ENCODE measurements around the gene ANKMY2.

ANKMY2 gene

DNA sequence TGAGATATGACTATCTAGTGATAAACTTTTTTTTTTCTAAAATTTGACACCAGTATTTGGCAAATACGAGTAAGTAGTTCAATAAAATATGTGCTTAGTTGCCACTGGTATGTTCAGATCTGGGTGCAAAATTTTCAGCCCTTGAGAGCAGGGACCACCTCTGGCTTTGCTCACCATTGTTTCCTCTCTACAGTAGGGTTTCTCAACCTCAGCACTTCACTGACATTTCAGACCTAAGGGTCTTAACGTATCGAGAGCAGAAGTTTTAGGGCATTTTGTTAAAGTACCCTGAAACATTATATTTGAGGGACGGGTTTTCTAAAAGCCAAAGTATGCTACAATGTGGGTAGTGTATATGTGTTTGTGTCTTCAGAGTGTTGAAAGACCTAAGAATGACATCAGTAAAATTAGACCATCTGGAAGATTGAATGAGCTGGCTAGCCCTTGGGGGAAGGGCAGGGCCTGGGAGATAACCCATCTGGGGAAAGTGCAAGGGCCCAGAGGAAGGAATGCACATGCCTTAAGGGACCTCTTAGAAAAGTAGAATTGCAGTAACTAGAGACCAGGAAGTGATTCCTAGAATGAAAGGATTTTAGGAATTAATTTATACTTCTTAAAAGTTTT is 12.2 kb upstream of the ANKMY2 start:
- DNase-seq, result no peak

- DNase-seq, result no peak
Measured at GRCh38 chr7:16656141-16656540, 10.6 kb upstream of the ANKMY2 start.

DNA sequence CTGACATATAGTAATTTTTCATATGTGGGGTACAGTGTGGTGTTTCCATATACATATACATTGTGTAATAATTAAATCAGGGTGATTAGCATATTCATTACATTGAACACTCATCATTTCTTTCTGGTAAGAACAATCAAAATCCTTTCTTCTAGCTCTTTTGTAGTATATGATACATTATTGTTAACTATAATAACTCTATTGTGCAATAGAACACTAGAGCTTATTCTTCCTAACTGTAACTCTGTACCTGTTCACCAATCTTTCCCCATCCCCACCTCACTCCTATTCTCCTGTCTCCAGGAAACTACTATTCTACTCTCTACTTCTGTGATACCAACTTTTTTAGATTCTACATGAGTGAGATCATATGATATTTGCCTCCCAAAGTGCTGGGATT is 9.8 kb upstream of the ANKMY2 start:
- DNase-seq, result no peak

GRCh38 chr7:16652888-16653287 is 7.3 kb upstream of the ANKMY2 start:
- no peak for DNase-seq

GRCh38 chr7:16652240-16652583 is 6.7 kb upstream of the ANKMY2 start:
- no peak for DNase-seq

DNA sequence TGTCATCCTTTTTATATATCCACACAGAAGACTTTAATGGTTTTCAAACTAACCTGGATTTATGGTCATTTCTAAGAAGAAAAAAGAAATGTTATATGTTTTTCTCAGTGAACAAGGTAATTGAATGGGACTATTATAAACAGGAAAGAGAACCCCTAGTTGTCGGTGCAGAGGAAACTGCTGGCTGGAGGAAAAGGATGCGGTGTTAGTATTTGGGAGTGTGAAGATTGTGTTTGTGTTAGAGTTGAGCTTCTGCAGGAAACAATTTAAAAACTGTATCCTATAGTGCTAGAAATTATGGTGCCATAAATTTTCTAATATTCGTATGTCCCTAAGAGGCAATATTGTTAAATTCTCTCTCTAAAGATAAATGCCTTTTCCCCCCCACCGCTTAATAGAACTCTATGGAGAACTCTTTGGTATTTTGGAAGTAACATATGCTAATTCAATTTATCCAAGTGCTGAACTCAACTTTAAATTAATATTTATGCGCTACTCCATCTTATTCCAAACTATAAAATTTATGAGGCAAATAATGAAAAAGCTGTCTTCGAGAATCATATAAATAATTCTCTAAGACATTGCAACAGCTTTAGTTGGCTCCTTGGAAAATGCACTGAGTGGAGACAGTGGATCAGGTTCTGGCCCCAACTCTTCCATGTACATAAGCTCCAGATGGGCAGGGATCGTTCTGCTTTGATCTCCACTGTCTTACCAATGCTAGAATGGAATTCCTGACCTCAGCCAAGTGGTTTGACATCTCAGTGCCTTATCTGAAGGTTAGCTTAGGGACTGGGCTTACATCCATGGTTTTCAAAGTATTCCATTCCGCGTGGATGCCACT is 6.1 kb upstream of the ANKMY2 start:
- DNase-seq, result no peak

GRCh38 chr7:16650266-16650665 is 4.7 kb upstream of the ANKMY2 start:
- no peak for DNase-seq

DNA sequence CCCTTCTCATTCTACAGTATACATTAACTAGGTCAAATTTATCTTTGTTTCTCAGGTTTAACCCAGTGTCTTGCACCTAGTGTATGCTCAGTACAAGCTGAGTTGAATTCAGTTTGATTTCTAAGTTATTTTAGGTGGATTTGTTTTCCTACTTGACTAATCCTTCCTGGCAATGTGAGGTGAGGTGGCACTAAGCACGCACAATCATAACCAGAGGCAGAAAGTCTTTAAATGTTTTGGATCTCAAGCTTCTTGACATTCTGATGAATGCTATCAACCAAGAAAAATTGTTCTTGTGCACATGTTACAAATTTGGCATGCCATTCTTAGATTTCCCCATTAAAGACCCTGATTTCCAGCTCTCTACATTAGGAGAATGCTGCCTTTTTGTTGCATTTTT is 3.6 kb upstream of the ANKMY2 start:
- DNase-seq, result no peak

DNA sequence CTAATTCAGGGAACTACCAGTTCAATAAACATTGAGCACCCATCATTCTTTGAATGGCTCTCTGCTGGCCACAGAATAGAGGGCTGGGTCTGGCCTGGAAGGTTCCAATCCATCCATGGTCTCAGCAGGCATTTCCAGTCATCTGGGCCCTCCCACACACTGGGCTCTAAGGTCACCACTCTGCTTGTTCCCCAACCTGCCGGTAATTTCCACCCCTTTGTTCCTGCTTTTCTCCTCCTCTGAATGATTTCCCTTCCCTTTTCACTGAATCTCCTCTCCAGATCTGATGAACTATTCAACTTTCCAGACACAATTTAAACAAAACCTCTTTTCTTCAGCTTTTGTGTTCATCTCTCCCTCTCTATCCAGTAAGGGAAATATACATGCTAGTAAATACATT is 3.0 kb upstream of the ANKMY2 start:
- DNase-seq, result no peak

- no peak for DNase-seq
Measured at GRCh38 chr7:16647435-16647960, 1.9 kb upstream of the ANKMY2 start.

GRCh38 chr7:16646472-16647072 is 1.0 kb upstream of the ANKMY2 start:
- no peak for DNase-seq

DNA sequence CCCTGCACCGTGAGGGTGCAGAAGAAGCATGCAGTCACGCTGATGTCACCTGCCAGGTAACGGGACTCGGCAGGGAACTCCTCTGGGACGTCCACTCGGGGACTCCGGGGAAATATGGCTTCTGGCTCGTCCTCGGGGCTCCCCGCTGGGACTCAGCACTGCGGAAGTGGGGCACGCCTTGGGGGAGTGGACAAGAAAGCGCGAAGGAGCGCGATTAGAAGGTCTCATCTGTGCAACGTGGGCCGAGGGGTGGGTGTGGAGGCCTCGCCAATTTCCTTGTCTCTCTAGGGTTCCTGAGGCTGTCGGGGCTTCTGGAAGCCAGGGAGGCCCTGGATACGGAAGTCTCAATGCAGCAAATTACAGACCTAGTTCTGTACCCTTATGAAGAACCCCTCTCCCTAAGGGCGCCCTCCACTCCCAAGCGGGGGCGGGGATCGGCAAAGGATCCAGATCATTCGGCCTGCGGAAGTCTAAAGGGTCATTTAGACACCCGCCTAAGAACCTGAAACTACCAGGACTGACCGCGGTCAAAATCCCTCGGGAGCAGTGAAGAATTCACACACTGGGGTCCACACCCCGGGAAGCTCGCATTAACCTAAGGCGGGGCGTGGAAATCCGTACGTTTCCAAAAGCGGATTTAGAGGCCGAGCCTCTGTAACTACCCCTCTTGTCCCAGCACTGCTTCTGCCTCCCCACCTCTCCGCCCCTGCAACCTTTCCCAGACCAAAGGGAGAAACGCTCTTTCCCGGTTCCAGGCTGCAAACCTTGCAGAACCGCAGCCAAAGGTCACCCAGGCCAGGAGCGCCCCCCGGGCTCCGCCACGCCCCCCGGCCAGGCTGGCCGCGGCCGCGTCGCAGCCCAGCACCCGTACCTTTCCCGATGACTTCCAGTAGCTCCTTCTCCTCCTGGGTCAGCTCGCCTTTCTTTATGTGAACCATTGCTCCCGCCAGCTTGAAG is 640 bp downstream of the ANKMY2 start:
- peak; percentile 79 for DNase-seq

DNA sequence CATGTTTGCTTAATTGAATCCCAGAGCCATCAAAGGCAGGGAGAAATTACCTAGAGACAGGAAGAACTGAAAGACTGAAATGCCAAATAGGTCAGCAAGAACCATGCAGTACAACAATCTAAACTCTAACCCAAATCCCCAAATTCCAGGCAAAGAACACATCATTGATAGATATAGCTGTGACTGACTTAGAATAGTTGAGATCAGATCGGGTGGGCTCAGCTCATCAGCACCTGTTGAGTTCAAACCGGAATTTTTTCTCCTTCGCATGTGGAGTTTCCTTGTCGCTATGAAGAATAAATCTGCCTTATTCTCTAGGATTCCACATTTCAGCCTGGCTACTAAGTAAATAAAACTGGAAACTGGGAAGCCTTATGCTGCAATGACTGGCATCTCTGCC is 1.4 kb downstream of the ANKMY2 start:
- no peak for DNase-seq

- DNase-seq, result no peak
Measured at GRCh38 chr7:16638282-16639280, 7.0 kb downstream of the ANKMY2 start.

DNA sequence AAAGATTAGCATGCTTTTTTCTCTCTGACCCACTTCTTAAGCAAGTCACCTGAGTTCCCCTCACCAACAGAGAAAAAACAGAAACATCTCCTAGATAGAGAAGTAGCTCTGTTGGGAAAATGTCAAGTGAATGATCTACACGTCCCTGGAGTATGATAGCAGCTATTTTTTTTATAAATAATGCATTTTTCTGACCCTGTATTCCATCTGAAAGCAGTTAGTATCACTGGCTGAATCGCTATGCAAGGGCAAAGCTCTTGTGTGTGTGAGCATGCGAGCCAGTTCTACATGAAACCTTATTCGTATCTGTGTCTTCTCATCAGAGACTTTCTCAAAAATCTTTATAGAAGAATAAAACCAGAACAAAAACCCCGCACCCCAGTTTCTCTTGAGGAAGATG is 8.2 kb downstream of the ANKMY2 start:
- DNase-seq, result no peak

GRCh38 chr7:16636555-16637101 is 8.9 kb downstream of the ANKMY2 start:
- DNase-seq, result no peak

DNA sequence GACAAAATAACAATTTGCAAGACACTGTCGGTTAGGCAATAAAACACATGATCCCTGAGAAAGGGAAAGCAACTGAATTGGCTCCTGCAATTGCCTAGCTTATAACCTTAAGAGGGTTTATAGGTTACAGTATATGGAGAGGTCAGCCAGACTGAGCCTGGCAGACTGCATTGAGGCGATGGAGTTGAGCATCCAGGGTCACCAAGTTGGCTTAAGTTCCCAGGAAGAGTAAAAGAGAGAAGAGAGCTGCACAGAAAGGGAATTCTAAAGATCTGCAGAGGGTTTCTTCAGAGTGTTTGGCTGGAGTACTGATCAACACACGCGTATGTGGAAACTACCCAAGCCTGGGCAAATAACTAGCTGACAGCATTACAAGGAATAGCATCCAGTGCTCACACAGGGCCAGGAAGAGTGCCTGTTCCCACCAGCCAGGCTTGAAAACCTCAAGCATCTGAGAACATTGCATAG is 11.2 kb downstream of the ANKMY2 start:
- DNase-seq, result no peak

DNA sequence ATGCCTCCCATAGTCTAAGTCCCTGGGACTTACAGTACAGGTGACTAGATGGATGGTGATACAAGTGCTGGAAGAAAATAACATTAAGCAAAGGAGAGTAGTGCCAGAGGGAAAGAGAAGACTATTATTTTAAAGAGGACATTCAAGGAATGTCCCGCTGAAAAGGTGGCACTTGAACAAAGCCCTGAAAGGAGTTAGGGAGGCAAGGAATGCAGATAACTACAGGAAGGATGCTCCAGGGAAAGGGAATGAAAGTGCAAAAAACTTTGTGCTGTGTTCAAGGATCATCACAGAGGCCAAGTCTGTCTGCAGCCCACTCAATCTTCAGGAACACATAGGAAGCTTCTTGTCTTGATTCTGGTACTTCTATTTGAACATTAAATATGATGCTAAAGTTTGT is 14.9 kb downstream of the ANKMY2 start:
- no peak for DNase-seq

- DNase-seq, result no peak
Measured at GRCh38 chr7:16627236-16627635, 18.3 kb downstream of the ANKMY2 start.

DNA sequence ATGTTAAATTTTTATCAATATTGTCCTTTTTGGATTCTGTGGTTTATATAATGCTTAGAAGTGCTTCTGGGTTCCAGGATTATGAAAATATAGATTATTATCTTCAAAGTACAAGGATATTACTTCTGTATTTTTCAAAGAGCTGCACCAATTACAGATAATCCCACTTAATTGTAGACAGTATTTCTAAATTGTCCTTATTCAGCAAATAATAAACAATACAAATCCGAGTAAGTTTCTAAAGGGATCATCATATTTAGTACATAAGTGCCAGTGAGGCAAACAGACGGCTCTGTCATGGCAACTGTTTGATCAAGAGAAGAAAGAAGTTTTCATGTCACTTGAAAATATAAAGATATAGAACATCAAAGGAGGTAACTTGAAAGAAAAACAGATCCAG is 19.2 kb downstream of the ANKMY2 start:
- DNase-seq, result no peak

- DNase-seq, result no peak
Measured at GRCh38 chr7:16619979-16620408, 25.6 kb downstream of the ANKMY2 start.
